ENCODE results near the gene PYURF. TPM values are rescaled to one million over a fixed set of nuclear protein-coding genes. Genes with fewer than 3 reads are reported as not detected.
"Not testable (repeated sequence)": the region's sequence is repeated elsewhere in the genome, so short reads cannot be mapped to it uniquely, and the experiment has no call there.

Gene PYURF
- total RNA-seq, result 10 to 100 TPM; 28.6 to 54.5 TPM

DNA sequence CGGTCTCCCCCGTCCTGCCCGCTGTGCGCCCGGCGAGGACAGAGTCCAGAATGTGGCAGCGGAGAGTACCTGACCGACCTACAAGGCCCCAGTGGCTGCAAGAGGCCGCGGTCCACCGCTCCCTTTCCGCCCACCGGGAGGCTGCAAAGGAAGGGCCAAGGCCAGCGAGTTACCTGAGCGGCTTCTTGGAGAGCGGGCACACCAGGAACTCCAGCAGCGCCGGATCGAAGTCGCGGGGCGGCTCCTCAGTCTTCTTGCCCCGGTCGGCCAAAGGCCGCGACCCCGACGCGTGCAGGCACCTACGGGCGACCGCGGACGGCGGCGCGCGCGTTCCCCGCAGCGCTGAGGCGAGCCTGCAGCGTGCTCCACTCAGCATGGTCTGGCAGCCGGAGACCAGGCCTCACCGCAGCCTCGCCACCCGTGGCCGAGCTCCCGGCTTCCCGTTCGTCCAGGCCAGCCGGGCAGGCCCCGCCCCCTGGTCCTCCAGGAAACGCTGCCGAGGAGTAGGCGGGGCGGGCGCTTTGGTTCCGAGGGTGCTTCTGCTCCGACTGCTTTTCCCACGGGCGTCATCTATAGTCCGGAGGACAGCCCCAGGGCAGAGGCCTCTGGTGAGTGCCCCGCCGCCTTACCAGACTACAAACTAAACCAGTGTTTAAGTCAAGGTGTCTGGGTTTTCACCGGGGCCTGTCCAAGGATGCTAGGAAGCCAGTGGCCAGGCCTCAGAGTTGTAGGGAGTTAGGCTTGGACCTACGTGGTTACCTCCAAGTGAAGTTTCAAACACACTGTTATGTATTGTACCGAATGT, at the start of gene PYURF:
TSS of gene PYURF (minus strand) at position 452 of the 805 bp plus-strand sequence. CDS start at position 376, 76 bp downstream.
- Mint-ChIP-seq H3K4me3 (peak within 1 kb of the TSS; percentile 96), H3K27me3 (no peaks in the 10 kb centered on the region), H3K27ac (peak within 1 kb of the TSS; percentile 97), H3K36me3 (ENCODE audit: low read depth) (peaks cover 29% of the 10 kb centered on the region), H3K9me3 (no peaks in the 10 kb centered on the region), H3K4me1 (peaks cover 16% of the 10 kb centered on the region)
- ATAC-seq (replicated peaks), result peak; percentile 91

- Mint-ChIP-seq H3K27me3 (peaks cover 5% of the 10 kb centered on the region), H3K36me3 (ENCODE audit: low read depth) (no peaks in the 10 kb centered on the region), H3K4me1 (no peaks in the 10 kb centered on the region), H3K4me3 (no peak overlapping the region), H3K9me3 (no peaks in the 10 kb centered on the region), H3K27ac (no peak overlapping the region)
- no peak for ATAC-seq (replicated peaks)
Observed at GRCh38 chr4:88570001-88570400, 46.4 kb upstream of the PYURF start.

DNA sequence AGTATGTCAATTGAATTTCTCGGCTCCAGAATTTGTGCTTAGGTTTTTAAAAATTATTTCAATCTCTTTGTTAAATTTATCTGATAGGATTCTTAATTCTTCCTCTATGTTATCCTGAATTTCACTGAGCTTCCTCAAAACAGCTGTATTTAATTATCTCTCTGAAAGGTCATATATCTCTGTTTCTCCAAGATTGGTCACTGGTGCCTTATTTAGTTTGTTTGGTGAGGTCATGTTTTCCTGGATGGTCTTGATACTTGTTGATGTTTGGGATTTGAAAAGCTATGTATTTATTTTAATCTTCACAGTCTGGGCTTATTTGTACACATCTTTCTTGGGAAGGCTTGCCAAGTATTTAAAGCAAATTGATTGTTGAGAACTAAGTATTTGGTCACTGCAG, 44.0 kb upstream of the PYURF start:
- Mint-ChIP-seq H3K9me3 (no peaks in the 10 kb centered on the region), H3K27me3 (peaks cover 5% of the 10 kb centered on the region), H3K36me3 (ENCODE audit: low read depth) (no peaks in the 10 kb centered on the region), H3K4me3 (no peak overlapping the region), H3K27ac (no peak overlapping the region), H3K4me1 (no peaks in the 10 kb centered on the region)
- no peak for ATAC-seq (replicated peaks)

DNA sequence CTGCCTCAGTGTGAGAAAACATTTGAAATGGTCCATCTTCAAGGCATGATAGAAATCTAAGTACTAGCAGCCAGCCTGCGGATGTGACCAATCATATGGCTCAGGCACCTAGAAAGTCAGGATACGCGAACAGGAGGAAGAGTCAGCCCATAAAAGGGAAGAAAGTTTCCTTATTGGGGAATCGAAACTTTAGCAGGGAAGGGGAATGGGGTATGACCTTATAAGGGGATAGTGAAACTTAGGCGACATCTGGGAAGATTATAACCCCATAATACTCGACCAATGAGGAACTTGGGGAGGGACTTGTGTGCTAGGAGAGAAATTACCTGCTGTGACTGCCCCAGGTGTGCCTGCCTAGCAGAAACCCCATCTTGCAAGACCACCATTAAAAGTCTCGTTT, 26.2 kb upstream of the PYURF start:
- Mint-ChIP-seq H3K4me1 (no peaks in the 10 kb centered on the region), H3K27ac (no peak overlapping the region), H3K9me3 (no peaks in the 10 kb centered on the region), H3K4me3 (no peak overlapping the region), H3K27me3 (no peaks in the 10 kb centered on the region), H3K36me3 (ENCODE audit: low read depth) (no peaks in the 10 kb centered on the region)
- ATAC-seq (replicated peaks), result no peak

DNA sequence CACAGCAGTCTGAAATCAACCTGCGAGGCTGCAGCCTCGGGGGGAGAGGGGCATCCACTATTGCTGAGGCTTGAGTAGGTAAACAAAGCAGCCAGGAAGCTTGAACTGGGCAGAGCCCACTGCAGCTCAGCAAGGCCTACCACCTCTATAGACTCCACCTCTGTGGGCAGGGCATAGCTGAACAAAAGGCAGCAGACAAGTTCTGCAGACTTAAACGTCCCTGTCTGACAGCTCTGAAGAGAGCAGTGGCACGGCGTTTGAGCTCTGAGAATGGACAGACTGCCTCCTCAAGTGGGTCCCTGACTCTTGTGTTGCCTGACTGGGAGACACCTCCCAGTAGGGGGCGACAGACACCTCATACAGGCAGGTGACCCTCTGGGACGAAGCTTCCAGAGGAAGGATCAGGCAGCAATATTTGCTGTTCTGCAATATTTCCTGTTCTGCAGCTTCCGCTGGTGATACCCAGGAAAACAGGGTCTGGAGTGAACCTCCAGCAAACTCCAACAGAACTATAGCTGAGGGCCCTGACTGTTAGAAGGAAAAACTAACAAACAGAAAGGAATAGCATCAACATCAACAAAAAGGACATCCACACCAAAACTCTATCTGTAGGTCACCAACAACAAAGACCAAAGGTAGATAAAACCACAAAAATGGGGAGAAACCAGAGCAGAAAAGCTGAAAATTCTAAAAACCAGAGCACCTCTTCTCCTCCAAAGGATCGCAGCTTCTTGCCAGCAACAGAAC, 15.9 kb upstream of the PYURF start:
- ATAC-seq (replicated peaks); H3K4me3 Mint-ChIP-seq; H3K9me3 Mint-ChIP-seq; H3K27me3 Mint-ChIP-seq; H3K36me3 Mint-ChIP-seq (ENCODE audit: low read depth); H3K27ac Mint-ChIP-seq: not testable (repeated sequence)
- peaks cover 15% of the 10 kb centered on the region for H3K4me1 Mint-ChIP-seq

- peaks cover 8% of the 10 kb centered on the region for H3K27me3 Mint-ChIP-seq
- no peaks in the 10 kb centered on the region for H3K9me3 Mint-ChIP-seq
- no peak for ATAC-seq (replicated peaks)
- peaks cover 20% of the 10 kb centered on the region for H3K4me1 Mint-ChIP-seq
- H3K4me3 Mint-ChIP-seq, result no peak overlapping the region
- no peak overlapping the region for H3K27ac Mint-ChIP-seq
- H3K36me3 Mint-ChIP-seq (ENCODE audit: low read depth), result no peaks in the 10 kb centered on the region
Observed at GRCh38 chr4:88537709-88538108, 14.1 kb upstream of the PYURF start.

- H3K9me3 Mint-ChIP-seq, result no peaks in the 10 kb centered on the region
- H3K27ac Mint-ChIP-seq, result peak overlapping the region; percentile 86
- peak; percentile 92 for ATAC-seq (replicated peaks)
- H3K27me3 Mint-ChIP-seq, result peaks cover 7% of the 10 kb centered on the region
- no peaks in the 10 kb centered on the region for H3K36me3 Mint-ChIP-seq (ENCODE audit: low read depth)
- peaks cover 20% of the 10 kb centered on the region for H3K4me1 Mint-ChIP-seq
- peak overlapping the region; percentile 42 for H3K4me3 Mint-ChIP-seq
Observed at GRCh38 chr4:88535090-88535755, 11.6 kb upstream of the PYURF start.

GRCh38 chr4:88533937-88534750, 10.6 kb upstream of the PYURF start:
- no peaks in the 10 kb centered on the region for H3K9me3 Mint-ChIP-seq
- peak; percentile 20 for ATAC-seq (replicated peaks)
- H3K4me3 Mint-ChIP-seq, result peak overlapping the region; percentile 42
- H3K27ac Mint-ChIP-seq, result peak overlapping the region; percentile 86
- peaks cover 16% of the 10 kb centered on the region for H3K4me1 Mint-ChIP-seq
- H3K27me3 Mint-ChIP-seq, result peaks cover 4% of the 10 kb centered on the region
- H3K36me3 Mint-ChIP-seq (ENCODE audit: low read depth), result no peaks in the 10 kb centered on the region

- H3K4me1 Mint-ChIP-seq, result peaks cover 16% of the 10 kb centered on the region
- H3K36me3 Mint-ChIP-seq (ENCODE audit: low read depth), result no peaks in the 10 kb centered on the region
- H3K4me3 Mint-ChIP-seq, result peak overlapping the region; percentile 42
- ATAC-seq (replicated peaks), result no peak
- peaks cover 4% of the 10 kb centered on the region for H3K27me3 Mint-ChIP-seq
- H3K9me3 Mint-ChIP-seq, result no peaks in the 10 kb centered on the region
- peak overlapping the region; percentile 78 for H3K27ac Mint-ChIP-seq
Observed at GRCh38 chr4:88533088-88533790, 9.7 kb upstream of the PYURF start.

- Mint-ChIP-seq H3K27ac (no peak overlapping the region), H3K4me1 (peaks cover 21% of the 10 kb centered on the region), H3K4me3 (no peak overlapping the region), H3K36me3 (ENCODE audit: low read depth) (no peaks in the 10 kb centered on the region), H3K27me3 (peaks cover 4% of the 10 kb centered on the region), H3K9me3 (no peaks in the 10 kb centered on the region)
- no peak for ATAC-seq (replicated peaks)
Observed at GRCh38 chr4:88531549-88531948, 8.0 kb upstream of the PYURF start.

GRCh38 chr4:88528861-88529260, 5.3 kb upstream of the PYURF start:
- Mint-ChIP-seq H3K9me3 (no peaks in the 10 kb centered on the region), H3K36me3 (ENCODE audit: low read depth) (no peaks in the 10 kb centered on the region), H3K27me3 (no peaks in the 10 kb centered on the region), H3K4me1 (peaks cover 13% of the 10 kb centered on the region), H3K27ac (no peak overlapping the region), H3K4me3 (no peak overlapping the region)
- no peak for ATAC-seq (replicated peaks)

- no peaks in the 10 kb centered on the region for H3K27me3 Mint-ChIP-seq
- ATAC-seq (replicated peaks), result no peak
- H3K27ac Mint-ChIP-seq, result no peak overlapping the region
- no peak overlapping the region for H3K4me3 Mint-ChIP-seq
- H3K4me1 Mint-ChIP-seq, result peaks cover 9% of the 10 kb centered on the region
- peaks cover 3% of the 10 kb centered on the region for H3K36me3 Mint-ChIP-seq (ENCODE audit: low read depth)
- no peaks in the 10 kb centered on the region for H3K9me3 Mint-ChIP-seq
Observed at GRCh38 chr4:88527787-88528186, 4.2 kb upstream of the PYURF start.

DNA sequence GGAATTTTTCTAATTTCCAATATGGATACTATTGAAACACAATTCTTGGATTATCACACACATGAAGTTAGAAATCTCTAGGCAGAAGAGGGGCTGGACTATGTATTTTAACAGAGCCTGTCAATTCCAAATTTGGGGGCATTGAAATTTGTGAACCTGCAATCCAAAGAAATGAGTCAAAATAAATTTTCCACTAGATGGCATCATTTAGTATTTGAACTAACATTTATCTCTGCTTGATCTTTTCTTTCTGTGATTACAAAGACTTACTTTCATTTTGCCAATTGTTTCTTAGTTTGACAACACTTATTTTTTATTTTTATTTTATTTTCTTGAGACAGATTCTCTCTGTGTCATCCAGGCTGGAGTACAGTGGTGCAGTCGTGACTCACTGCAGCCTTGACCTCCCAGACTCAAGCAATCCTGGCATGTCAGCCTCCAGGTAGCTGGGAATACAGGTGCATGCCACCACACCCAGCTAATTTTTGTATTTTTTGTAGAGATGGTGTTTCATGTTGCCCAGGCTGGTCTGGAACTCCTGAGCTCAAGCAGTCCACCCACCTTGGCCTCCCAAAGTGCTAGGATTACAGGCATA, 2.7 kb upstream of the PYURF start:
- ATAC-seq (replicated peaks), result no peak
- H3K4me1 Mint-ChIP-seq, result peaks cover 16% of the 10 kb centered on the region
- H3K4me3 Mint-ChIP-seq, result no peak overlapping the region
- H3K27me3 Mint-ChIP-seq, result no peaks in the 10 kb centered on the region
- H3K9me3 Mint-ChIP-seq, result no peaks in the 10 kb centered on the region
- peak overlapping the region; percentile 46 for H3K27ac Mint-ChIP-seq
- H3K36me3 Mint-ChIP-seq (ENCODE audit: low read depth), result peaks cover 17% of the 10 kb centered on the region
